Peyer's patch (tissue), 4 donors: ENCODE data around the gene TBL3.

ENCODE experiments used
- CTCF ChIP-seq, 6 experiments: fragments of 450-650 bp in 4 of 6; fragments of 200-600 bp in 2 of 6; sonication (generic) in 1 of 6; IDR thresholded peaks; one replicate each; pipeline ENCODE4 v1.5.1; 2017 to 2019; ENCODE audit warnings: antibody characterized with exemption in 6 of 6, mild to moderate bottlenecking in 3 of 6, moderate library complexity in 1 of 6
- POLR2A ChIP-seq, 2 donors: fragments of 450-650 bp; IDR thresholded peaks; one replicate each; pipeline ENCODE4 v1.5.1; 2017; ENCODE audit warnings: antibody characterized with exemption in 2 of 2, mild to moderate bottlenecking in 2 of 2, moderate library complexity in 2 of 2

DNA sequence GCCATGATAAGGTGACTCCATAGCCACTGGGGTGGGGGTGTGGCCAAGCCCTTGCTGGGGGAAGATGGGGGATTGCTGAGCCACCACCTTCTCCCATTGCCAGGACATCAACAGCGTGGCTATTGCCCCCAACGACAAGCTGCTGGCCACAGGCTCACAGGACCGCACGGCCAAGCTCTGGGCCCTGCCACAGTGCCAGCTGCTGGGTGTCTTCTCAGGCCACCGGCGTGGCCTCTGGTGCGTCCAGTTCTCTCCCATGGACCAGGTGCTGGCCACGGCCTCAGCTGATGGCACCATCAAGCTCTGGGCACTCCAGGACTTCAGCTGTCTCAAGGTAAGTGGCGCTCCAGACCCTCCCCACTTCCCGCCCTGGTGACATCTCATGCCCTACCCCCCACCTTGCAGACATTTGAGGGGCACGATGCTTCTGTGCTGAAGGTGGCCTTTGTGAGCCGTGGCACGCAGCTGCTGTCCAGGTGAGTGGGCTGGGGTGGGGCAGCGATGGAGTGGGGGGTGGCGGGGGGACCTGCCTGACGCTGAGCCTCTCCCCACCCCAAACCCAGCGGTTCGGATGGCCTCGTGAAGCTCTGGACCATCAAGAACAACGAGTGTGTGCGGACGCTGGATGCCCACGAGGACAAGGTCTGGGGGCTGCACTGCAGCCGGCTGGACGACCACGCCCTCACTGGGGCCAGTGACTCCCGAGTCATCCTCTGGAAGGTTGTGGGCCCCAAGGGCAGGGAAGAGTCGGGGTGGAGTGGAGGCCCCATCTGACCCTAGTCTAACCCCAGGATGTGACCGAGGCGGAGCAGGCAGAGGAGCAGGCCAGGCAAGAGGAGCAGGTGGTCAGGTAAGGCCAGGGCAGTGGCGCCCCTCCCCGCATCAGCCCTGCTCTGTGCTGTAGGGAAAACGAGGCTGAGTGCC is 5.4 kb downstream of the TBL3 start:
- TF ChIP-seq CTCF (IDR thresholded peaks at IDR 0.05) (no peak), POLR2A (IDR thresholded peaks at IDR 0.05) (no peak)
